Activated CD4-positive, alpha-beta T cell treated with anti-CD3 and anti-CD28 coated beads, Interleukin-2, amount 10 ng/mL, durations not matched to agents 7 days and 5 days (primary cell): ENCODE data around the gene CLEC2D. TPM values are rescaled to one million over a fixed set of nuclear protein-coding genes. Genes with fewer than 3 reads are reported as not detected.

Experiments used
- CTCF ChIA-PET: fragments of 350-600 bp; sonication (Branson Sonifier 250); formaldehyde crosslinking; loops from one replicate; lab custom pipeline; 2021; ENCODE audit warnings: antibody characterized with exemption; lab: Charles Lee
- POLR2A ChIA-PET: fragments of 350-600 bp; sonication (Branson Sonifier 250); formaldehyde crosslinking; loops from one replicate; lab custom pipeline; 2021; ENCODE audit warnings: antibody characterized with exemption; lab: Charles Lee
- DNase-seq: peaks from one replicate; pipeline ENCODE4 v3.0.0-alpha.2; 2020
- H3K27ac Mint-ChIP-seq: one replicate; pipeline ENCODE4 v1.8.0; 2021; ENCODE audit warnings: mild to moderate bottlenecking, moderate library complexity, mixed read lengths
- H3K27me3 Mint-ChIP-seq: one replicate; pipeline ENCODE4 v1.8.0; 2021; ENCODE audit warnings: mixed read lengths
- H3K36me3 Mint-ChIP-seq: one replicate; pipeline ENCODE4 v1.8.0; 2021; ENCODE audit warnings: low read depth, mixed read lengths
- H3K4me1 Mint-ChIP-seq: one replicate; pipeline ENCODE4 v1.8.0; 2021; ENCODE audit warnings: mixed read lengths
- H3K4me3 Mint-ChIP-seq: one replicate; pipeline ENCODE4 v1.8.0; 2021; ENCODE audit warnings: mild to moderate bottlenecking, moderate library complexity, mixed read lengths
- H3K9me3 Mint-ChIP-seq: one replicate; pipeline ENCODE4 v1.8.0; 2021; ENCODE audit warnings: mixed read lengths
- total RNA-seq, 2 experiments: library from RNA; stranded (reverse); gene quantifications; one replicate each; pipeline ENCODE4 v1.2.3, GENCODE V29; 2021

The CLEC2D gene
- total RNA-seq: 100 to 1,000 TPM; 296 to 299 TPM

DNA sequence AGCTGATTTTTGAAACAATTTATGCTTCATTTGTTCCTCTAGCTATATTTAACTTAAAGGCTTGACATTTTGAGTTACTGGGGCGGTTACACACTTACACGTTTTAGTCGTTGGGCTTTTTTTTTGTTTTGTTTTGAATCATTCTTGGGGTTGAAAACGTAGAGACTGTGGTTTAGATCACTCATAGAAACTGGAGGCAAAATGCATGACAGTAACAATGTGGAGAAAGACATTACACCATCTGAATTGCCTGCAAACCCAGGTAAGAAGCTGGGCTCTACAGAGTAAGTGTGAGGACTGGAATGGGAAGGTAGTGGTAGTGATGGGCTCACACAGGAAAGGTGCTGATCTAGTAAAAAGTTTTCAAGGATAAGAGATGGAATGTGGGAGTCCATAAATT lies at the start of gene CLEC2D:
TSS of gene CLEC2D (plus strand) at position 180 of the 400 bp plus-strand sequence. CDS start at position 202, 22 bp downstream.
- ChIA-PET CTCF (interaction anchor here (0.6 to 2.7 kb wide), 11 partner anchors 8 to 338 kb away, joined by 3 to 8 read pairs (median 4); no protein-coding TSS in a partner anchor), POLR2A (interaction anchor here (0.6 to 5.9 kb wide), 12 partner anchors 15 to 319 kb away, joined by 3 to 59 read pairs (median 8); partner anchors contain the start of genes CD69 and CLEC2B)
- Mint-ChIP-seq H3K9me3 (peaks cover under 1% of the 10 kb centered on the region), H3K4me1 (peaks cover 58% of the 10 kb centered on the region), H3K27ac (peak within 1 kb of the TSS; percentile 98), H3K36me3 (peaks cover 78% of the 10 kb centered on the region), H3K27me3 (no peaks in the 10 kb centered on the region), H3K4me3 (peak within 1 kb of the TSS; percentile 84)
- DNase-seq: peak; percentile 71

DNA sequence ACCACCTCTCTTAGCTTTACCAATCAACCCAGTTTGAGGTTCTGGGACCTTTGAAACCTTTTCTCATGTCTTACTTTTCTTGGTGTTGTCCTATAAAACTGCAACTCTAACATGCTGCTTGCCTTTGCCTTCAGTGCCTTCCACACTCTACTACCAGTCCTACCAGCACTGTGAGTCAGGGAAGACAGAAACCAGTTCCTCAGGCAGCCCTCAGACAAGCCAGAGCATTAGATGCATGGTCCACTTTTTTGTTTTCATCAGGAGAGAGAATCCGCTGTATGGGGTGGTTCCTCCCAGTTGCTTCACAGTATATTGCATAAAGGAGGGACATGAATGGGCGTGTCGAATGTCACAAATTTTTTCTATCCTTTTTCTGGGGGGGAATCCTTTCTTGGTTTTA lies 44.5 kb upstream of the CLEC2D start:
- Mint-ChIP-seq H3K4me3 (no peak overlapping the region), H3K27me3 (no peaks in the 10 kb centered on the region), H3K4me1 (peaks cover 2% of the 10 kb centered on the region), H3K9me3 (peaks cover 19% of the 10 kb centered on the region), H3K27ac (no peak overlapping the region), H3K36me3 (peaks cover 69% of the 10 kb centered on the region)
- no peak for DNase-seq
- ChIA-PET POLR2A (interaction anchor here (0.7 kb wide), 1 partner anchor 23 kb away, joined by 3 read pairs; no protein-coding TSS in a partner anchor), CTCF (interaction anchor here (0.9 to 1.5 kb wide), 2 partner anchors 10 to 118 kb away, joined by 3 to 4 read pairs; no protein-coding TSS in a partner anchor)

DNA sequence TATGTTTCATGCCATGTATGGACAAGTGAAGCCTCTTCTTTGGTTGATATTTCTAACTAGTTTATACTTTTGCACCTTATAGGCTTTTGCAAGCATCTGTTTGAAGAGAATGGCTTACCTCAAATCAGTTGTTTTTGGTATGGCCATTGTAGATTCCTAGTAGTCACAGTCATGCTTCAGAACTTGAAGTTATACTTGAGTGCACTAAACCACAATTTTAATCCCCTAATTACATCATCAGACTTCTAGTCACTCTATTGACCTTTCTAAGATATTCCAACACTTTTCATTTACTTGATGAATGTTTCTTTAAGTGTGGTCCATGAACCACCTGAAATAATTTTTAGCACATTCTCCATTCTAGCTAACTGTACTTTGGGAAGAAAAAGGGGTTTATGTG lies 43.2 kb upstream of the CLEC2D start:
- H3K4me3 Mint-ChIP-seq: no peak overlapping the region
- H3K27ac Mint-ChIP-seq: no peak overlapping the region
- ChIA-PET CTCF (interaction anchor here (1.5 kb wide), 1 partner anchor 117 kb away, joined by 4 read pairs; no protein-coding TSS in a partner anchor), POLR2A (no interaction called here)
- peaks cover 5% of the 10 kb centered on the region for H3K4me1 Mint-ChIP-seq
- no peak for DNase-seq
- peaks cover 76% of the 10 kb centered on the region for H3K36me3 Mint-ChIP-seq
- H3K27me3 Mint-ChIP-seq: no peaks in the 10 kb centered on the region
- H3K9me3 Mint-ChIP-seq: peaks cover 16% of the 10 kb centered on the region

DNA sequence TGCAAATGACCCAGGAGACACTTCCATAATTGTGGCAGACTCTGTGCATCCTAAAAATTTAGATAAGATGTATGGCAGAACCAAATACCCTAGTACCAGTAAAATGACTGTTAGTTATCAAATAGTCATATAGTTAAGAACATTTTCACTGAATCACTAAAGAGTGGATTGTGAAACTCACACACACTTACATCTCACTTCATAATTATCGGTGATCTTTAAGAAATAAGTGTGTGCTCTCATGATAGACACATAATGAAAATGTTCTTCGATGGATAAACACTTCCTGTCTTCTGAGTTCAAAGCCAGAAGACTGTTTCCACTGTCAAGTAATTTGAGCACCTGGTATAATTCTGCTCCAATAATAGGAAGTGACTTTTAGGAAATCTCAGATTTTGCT lies 42.7 kb upstream of the CLEC2D start:
- Mint-ChIP-seq H3K36me3 (peaks cover 75% of the 10 kb centered on the region), H3K27me3 (no peaks in the 10 kb centered on the region), H3K4me3 (no peak overlapping the region), H3K27ac (no peak overlapping the region), H3K9me3 (peaks cover 16% of the 10 kb centered on the region), H3K4me1 (peaks cover 8% of the 10 kb centered on the region)
- ChIA-PET POLR2A (no interaction called here), CTCF (interaction anchor here (0.6 kb wide), 1 partner anchor 21 kb away, joined by 3 read pairs; no protein-coding TSS in a partner anchor)
- no peak for DNase-seq

- Mint-ChIP-seq H3K36me3 (peaks cover 68% of the 10 kb centered on the region), H3K4me3 (no peak overlapping the region), H3K4me1 (peaks cover 51% of the 10 kb centered on the region), H3K27me3 (no peaks in the 10 kb centered on the region), H3K9me3 (peaks cover 10% of the 10 kb centered on the region), H3K27ac (peak overlapping the region; percentile 10)
- DNase-seq: no peak
- ChIA-PET CTCF (interaction anchor here (1.3 to 3.4 kb wide), 7 partner anchors 14 to 114 kb away, joined by 3 to 14 read pairs (median 4); no protein-coding TSS in a partner anchor), POLR2A (no interaction called here)
These were observed 36.7 kb upstream of the CLEC2D start for GRCh38 chr12:9632766-9633165.

DNA sequence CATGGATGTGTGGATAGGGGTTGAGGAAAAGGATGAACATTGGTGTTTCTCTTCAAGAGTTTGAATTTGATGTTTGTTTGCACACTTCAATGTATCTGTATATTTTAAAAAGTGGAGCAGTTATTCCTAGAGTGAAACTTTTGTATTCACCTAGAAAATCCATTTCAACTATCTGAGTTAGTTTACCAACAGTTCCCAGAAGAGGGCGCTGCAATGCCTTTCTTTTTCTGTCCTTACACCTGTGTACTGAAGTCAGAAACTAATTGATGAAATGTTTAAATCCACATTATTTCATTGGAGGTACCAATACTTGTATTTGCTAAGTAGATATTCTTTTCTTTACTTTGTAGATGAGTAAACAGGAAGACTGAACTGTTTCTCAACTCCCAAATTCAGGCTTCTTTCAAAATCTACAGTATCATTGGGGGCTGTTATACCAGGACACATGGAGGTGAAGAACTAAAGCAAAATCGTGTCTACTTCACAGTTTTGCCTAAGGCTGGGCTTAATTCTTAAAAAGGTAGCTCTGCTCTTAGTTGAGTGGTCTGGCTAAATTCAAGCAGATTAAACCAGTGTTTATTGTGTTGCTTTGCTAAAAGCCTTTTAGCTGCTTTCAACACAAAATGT lies 35.2 kb upstream of the CLEC2D start:
- peak; percentile 88 for DNase-seq
- peaks cover 65% of the 10 kb centered on the region for H3K36me3 Mint-ChIP-seq
- peak overlapping the region; percentile 80 for H3K27ac Mint-ChIP-seq
- H3K9me3 Mint-ChIP-seq: peaks cover 15% of the 10 kb centered on the region
- no peaks in the 10 kb centered on the region for H3K27me3 Mint-ChIP-seq
- ChIA-PET CTCF (interaction anchor here (0.7 to 3.4 kb wide), 11 partner anchors 13 to 303 kb away, joined by 3 to 14 read pairs (median 3); partner anchors contain the start of gene CLEC2D), POLR2A (no interaction called here)
- peaks cover 58% of the 10 kb centered on the region for H3K4me1 Mint-ChIP-seq
- no peak overlapping the region for H3K4me3 Mint-ChIP-seq

DNA sequence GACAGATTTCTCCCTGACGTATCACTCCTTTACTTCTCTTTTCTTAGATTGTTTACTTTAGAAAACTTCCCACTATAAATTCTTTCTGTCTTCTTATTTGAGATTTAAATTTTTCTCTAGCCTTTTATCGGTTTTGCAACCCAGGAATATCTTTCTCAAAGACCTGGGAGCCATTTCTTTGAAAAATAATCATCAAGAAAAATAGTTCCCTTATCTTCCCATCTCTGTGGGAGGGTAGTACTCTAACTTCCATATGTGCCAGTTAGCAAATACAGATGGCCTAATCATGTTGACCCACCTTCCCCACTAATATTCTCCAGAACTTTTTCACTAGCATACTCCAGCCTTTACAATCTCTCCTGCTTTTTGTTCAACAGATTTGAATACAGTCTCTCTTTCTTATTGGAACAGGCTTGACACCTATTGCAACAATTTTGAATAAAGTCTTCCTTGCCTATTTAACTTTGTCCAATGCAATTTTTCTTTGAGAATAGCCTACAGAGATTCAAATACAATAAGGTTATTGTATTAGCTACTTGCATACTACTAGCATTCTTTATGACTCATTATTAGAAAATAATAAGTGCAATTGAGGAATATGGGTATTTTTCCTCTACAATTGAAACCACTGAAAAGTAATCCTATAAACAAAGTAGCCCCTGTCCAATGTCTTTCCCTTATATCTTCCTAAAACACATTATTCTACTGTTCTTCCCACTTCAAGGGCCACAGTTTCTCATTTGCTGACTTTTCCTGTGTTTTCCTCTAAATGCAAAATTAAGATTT lies 34.4 kb upstream of the CLEC2D start:
- peaks cover 17% of the 10 kb centered on the region for H3K9me3 Mint-ChIP-seq
- H3K27me3 Mint-ChIP-seq: no peaks in the 10 kb centered on the region
- H3K4me3 Mint-ChIP-seq: no peak overlapping the region
- H3K4me1 Mint-ChIP-seq: peaks cover 58% of the 10 kb centered on the region
- no peak for DNase-seq
- H3K27ac Mint-ChIP-seq: peak overlapping the region; percentile 61
- ChIA-PET POLR2A (no interaction called here), CTCF (interaction anchor here (0.6 to 3.4 kb wide), 6 partner anchors 12 to 163 kb away, joined by 3 to 14 read pairs (median 4); partner anchors contain the start of gene CLEC2D)
- H3K36me3 Mint-ChIP-seq: peaks cover 60% of the 10 kb centered on the region

- Mint-ChIP-seq H3K36me3 (peaks cover 60% of the 10 kb centered on the region), H3K27me3 (no peaks in the 10 kb centered on the region), H3K27ac (no peak overlapping the region), H3K9me3 (peaks cover 24% of the 10 kb centered on the region), H3K4me1 (peaks cover 55% of the 10 kb centered on the region), H3K4me3 (no peak overlapping the region)
- ChIA-PET CTCF (no interaction called here), POLR2A (no interaction called here)
- no peak for DNase-seq
These were observed 33.2 kb upstream of the CLEC2D start for GRCh38 chr12:9636150-9636850.

DNA sequence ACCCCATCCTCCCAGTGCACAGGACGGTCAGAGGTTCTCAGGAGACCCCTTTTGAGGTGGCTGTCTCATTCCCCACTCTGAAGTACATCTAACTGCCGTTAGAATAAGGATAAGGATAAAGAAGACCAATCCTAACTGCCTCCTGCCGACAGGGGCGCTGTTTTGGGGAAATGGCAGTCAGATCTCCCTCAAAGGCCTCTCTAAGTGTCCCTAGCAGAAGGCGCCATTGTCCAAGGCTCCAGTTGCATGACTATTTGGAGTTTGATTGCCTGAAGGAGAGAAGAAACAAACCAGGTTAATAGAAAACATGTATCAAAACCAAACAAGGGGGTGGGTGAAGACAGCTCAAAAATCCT lies 32.7 kb upstream of the CLEC2D start:
- Mint-ChIP-seq H3K4me3 (no peak overlapping the region), H3K27ac (no peak overlapping the region), H3K27me3 (no peaks in the 10 kb centered on the region), H3K4me1 (peaks cover 54% of the 10 kb centered on the region), H3K9me3 (peaks cover 25% of the 10 kb centered on the region), H3K36me3 (peaks cover 65% of the 10 kb centered on the region)
- CTCF ChIA-PET: no interaction called here
- DNase-seq: no peak
- POLR2A ChIA-PET: no interaction called here

GRCh38 chr12:9640024-9640423 lies 29.5 kb upstream of the CLEC2D start:
- ChIA-PET POLR2A (no interaction called here), CTCF (interaction anchor here (1.2 kb wide), 1 partner anchor 68 kb away, joined by 3 read pairs; no protein-coding TSS in a partner anchor)
- peaks cover 57% of the 10 kb centered on the region for H3K4me1 Mint-ChIP-seq
- no peak overlapping the region for H3K4me3 Mint-ChIP-seq
- H3K9me3 Mint-ChIP-seq: peaks cover 42% of the 10 kb centered on the region
- no peak for DNase-seq
- no peaks in the 10 kb centered on the region for H3K27me3 Mint-ChIP-seq
- H3K36me3 Mint-ChIP-seq: peaks cover 73% of the 10 kb centered on the region
- no peak overlapping the region for H3K27ac Mint-ChIP-seq

DNA sequence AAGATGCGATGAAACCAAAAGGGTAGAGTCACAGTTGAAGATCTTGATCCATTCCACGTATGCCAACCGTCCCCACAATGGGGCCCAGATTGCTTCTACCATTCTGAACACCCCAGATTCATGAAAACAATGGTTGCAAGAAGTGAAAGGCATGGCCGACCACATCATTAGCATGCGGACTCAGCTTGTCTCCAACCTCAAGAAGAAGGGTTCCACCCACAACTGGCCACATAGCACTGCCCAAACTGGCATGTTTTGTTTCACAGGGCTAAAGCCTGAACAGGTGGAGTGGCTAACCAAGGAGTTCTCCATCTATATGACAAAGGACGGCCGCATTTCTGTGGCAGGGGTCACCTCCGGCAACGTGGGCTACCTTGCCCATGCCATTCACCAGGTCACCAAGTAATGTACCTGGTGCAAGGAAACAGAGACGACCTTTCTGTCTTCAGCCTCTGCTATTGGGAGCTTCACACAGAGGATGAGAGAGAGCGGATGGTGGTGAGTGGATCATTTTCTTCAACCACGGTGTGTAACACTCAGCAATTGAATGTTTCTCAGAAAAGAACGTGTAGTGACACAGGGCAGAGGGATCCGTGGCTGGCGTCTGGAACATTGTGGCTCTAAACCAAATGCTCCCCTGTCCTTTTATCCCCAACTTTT lies 26.8 kb upstream of the CLEC2D start:
- POLR2A ChIA-PET: no interaction called here
- H3K4me3 Mint-ChIP-seq: no peak overlapping the region
- no peaks in the 10 kb centered on the region for H3K27me3 Mint-ChIP-seq
- peaks cover 64% of the 10 kb centered on the region for H3K36me3 Mint-ChIP-seq
- CTCF ChIA-PET: interaction anchor here (1.1 to 1.3 kb wide), 3 partner anchors 11 to 44 kb away, joined by 3 to 4 read pairs (median 4); no protein-coding TSS in a partner anchor
- peaks cover 57% of the 10 kb centered on the region for H3K4me1 Mint-ChIP-seq
- peaks cover 35% of the 10 kb centered on the region for H3K9me3 Mint-ChIP-seq
- no peak for DNase-seq
- H3K27ac Mint-ChIP-seq: peak overlapping the region; percentile 70

DNA sequence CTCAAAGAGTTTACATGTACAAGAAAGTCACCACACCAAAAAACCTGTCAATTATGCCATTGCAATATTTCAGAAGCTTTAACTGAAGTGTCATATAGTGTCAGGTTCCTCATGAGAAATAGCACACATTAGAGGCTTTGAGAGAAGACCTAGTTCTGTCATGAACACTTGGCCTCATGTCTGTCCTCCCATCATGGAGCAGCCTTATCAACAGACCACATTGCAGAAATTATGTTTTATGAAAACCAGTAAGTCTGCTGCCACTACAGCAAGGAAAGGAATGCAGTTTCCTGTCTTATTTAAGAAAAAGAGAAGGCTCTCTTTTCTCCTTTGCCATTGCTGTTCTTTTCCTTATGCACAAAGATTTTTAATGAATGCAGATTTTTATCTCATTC lies 26.2 kb upstream of the CLEC2D start:
- H3K4me3 Mint-ChIP-seq: no peak overlapping the region
- peaks cover 35% of the 10 kb centered on the region for H3K9me3 Mint-ChIP-seq
- peak overlapping the region; percentile 70 for H3K27ac Mint-ChIP-seq
- CTCF ChIA-PET: interaction anchor here (1.1 to 1.3 kb wide), 3 partner anchors 11 to 43 kb away, joined by 3 to 4 read pairs (median 4); no protein-coding TSS in a partner anchor
- H3K4me1 Mint-ChIP-seq: peaks cover 57% of the 10 kb centered on the region
- DNase-seq: no peak
- H3K27me3 Mint-ChIP-seq: no peaks in the 10 kb centered on the region
- POLR2A ChIA-PET: no interaction called here
- peaks cover 65% of the 10 kb centered on the region for H3K36me3 Mint-ChIP-seq
